PC-3 (cell line): ENCODE measurements around the gene PRRX2. TPM values are rescaled to one million over a fixed set of nuclear protein-coding genes. Genes with fewer than 3 reads are reported as not detected.
A peak's percentile ranks its signal among the peaks of the same experiment; 100 is the strongest.

Experiments
- ATAC-seq: fragments of 200-7000 bp; cut with Tn5 transposase; 2 replicates; pipeline ENCODE4 v1.9.1; 2020; ENCODE audit warnings: mild to moderate bottlenecking, moderate library complexity
- BruUV-seq: library from RNA; stranded (reverse); fragments of 400-500 nt; replicated peaks from 2 replicates; lab custom pipeline; 2021; lab: Mats Ljungman, UMichigan
- CTCF ChIA-PET: fragments of 300-600 bp; sonication (Branson Sonifier 250); formaldehyde crosslinking; loops from one replicate; lab custom pipeline; 2022; ENCODE audit warnings: antibody characterized with exemption; lab: Charles Lee
- POLR2A ChIA-PET: fragments of 300-600 bp; sonication (Branson Sonifier 250); formaldehyde crosslinking; loops from one replicate; lab custom pipeline; 2022; ENCODE audit warnings: antibody characterized with exemption; ENCODE audit not compliant: unreplicated experiment; lab: Charles Lee
- DNase-seq: peaks from one replicate; pipeline ENCODE4 v3.0.0-alpha.2; 2015
- H2AFZ ChIP-seq: fragments of 300-600 bp; sonication (generic); 2 replicates; pipeline ENCODE4 v1.6.0; 2016; ENCODE audit warnings: antibody characterized with exemption, low read length
- H3F3A ChIP-seq: fragments of 300-600 bp; sonication (generic); one replicate; pipeline ENCODE4 v1.6.0; 2017; ENCODE audit warnings: antibody characterized with exemption, low read length, control low read depth, mild to moderate bottlenecking; ENCODE audit not compliant: unreplicated experiment
- H3K27ac ChIP-seq: fragments of 300-600 bp; sonication (generic); 2 replicates; pipeline ENCODE4 v1.5.1; 2016; ENCODE audit warnings: mild to moderate bottlenecking, low read length
- H3K27me3 ChIP-seq: fragments of 300-600 bp; sonication (generic); 2 replicates; pipeline ENCODE4 v1.6.1; 2016; ENCODE audit warnings: low read length, mixed read lengths
- H3K36me3 ChIP-seq: fragments of 300-600 bp; sonication (generic); 2 replicates; pipeline ENCODE4 v1.6.1; 2016; ENCODE audit warnings: low read depth, mixed run types, low read length, mixed read lengths
- H3K4me1 ChIP-seq: fragments of 300-600 bp; sonication (generic); 2 replicates; pipeline ENCODE4 v1.5.1; 2016; ENCODE audit warnings: low read length; ENCODE audit not compliant: insufficient read depth
- H3K4me2 ChIP-seq: fragments of 300-600 bp; sonication (generic); 2 replicates; pipeline ENCODE4 v1.6.0; 2016; ENCODE audit warnings: low read length
- H3K4me3 ChIP-seq: fragments of 300-600 bp; sonication (generic); 2 replicates; pipeline ENCODE4 v1.5.1; 2016; ENCODE audit warnings: mild to moderate bottlenecking, low read length, mixed read lengths
- H3K79me2 ChIP-seq: fragments of 300-600 bp; sonication (generic); 2 replicates; pipeline ENCODE4 v1.6.1; 2017; ENCODE audit warnings: low read length, mixed read lengths
- H3K9ac ChIP-seq: fragments of 300-600 bp; sonication (generic); 2 replicates; pipeline ENCODE4 v1.6.0; 2016; ENCODE audit warnings: mild to moderate bottlenecking, low read length
- H3K9me2 ChIP-seq: fragments of 300-600 bp; sonication (generic); replicated peaks from 2 replicates; pipeline ENCODE4 v1.6.1; 2016; ENCODE audit warnings: mixed run types, low read length, mixed read lengths
- H3K9me3 ChIP-seq: fragments of 300-600 bp; sonication (generic); 2 replicates; pipeline ENCODE4 v1.6.1; 2016; ENCODE audit warnings: low read length, mixed read lengths
- H4K20me1 ChIP-seq: fragments of 300-600 bp; sonication (generic); 2 replicates; pipeline ENCODE4 v1.6.1; 2016; ENCODE audit warnings: low read length, mixed read lengths
- EZH2 ChIP-seq: fragments of 300-600 bp; sonication (generic); IDR thresholded peaks from one replicate; pipeline ENCODE4 v1.6.1; 2017; ENCODE audit warnings: antibody characterized with exemption, mild to moderate bottlenecking, low read length; ENCODE audit not compliant: unreplicated experiment
- EZH2phosphoT487 ChIP-seq: fragments of 300-600 bp; sonication (generic); IDR thresholded peaks from 2 replicates; pipeline ENCODE4 v1.6.1; 2018; ENCODE audit warnings: mild to moderate bottlenecking, antibody characterized with exemption, low read length, borderline replicate concordance
- intact Hi-C: fragments of 100-400 bp; cut with micrococcal nuclease; formaldehyde crosslinking; loops from 2 replicates; pipeline ENCODE4 v1.9.0; 2023
- total RNA-seq: library from RNA; depleted of rRNA; stranded (reverse); fragments of >200 nt; gene quantifications from 2 replicates; pipeline ENCODE4 v1.2.3, GENCODE V29; 2014
- TF ChIP-seq, protein P1 (sequence below): fragments of 300-600 bp; sonication (generic); conservative IDR thresholded peaks from 2 replicates; pipeline ENCODE4 v1.5.1; 2017; ENCODE audit warnings: antibody characterized with exemption, low read depth, mild to moderate bottlenecking, low read length

The PRRX2 gene
- total RNA-seq, 1 experiment from 2014 or later, result 0.47 TPM

DNA sequence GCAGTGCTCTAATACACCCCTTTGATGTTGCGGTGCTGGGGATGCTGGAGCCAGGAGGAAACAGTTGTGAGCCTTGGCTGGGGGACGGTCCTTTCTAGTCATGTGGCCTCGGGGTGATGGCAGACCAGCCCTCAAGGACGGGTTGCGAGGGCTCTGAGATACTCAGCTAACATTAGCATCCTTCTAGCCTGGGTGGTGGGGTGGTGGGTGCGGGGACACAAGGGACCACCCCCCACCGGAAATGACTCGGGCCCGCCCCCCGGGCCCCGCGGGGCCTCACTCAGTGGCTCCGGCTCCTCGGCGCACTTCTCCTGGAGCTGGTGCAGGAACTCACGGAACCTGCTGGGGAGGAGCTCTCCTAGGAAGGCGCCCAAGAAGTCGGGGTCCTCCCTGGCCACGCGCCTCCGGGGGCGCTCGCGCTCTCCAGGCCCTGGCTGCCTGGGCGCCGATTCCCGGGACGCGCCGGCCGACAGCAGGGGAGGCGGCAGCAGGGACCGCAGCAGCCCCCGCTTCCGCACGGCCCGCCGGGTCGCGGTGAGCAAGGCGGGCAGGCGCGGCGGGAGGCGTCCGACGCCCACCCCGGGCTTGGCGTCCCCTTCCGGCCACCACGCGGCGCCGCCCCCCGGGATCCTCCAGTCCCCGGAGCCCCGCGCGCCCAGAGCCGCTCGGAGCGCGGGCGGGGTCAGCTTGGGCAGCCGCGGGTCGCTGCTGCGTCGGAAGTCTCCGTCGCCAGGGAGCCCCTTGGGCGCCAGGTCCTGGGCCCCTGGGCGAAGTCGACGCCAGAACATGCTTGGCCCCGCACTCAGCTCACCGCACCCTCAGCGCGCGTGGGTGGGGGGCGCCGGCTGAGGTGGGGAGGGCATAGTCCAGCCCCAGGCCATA, 45.4 kb upstream of the PRRX2 start:
- BruUV-seq, result no TSS peak
- CTCF ChIA-PET, result no interaction called here
- H3K9me2 ChIP-seq, result no peaks in the 10 kb centered on the region
- no peaks in the 10 kb centered on the region for H3F3A ChIP-seq
- intact Hi-C loops, result no loop called here
- H3K27ac ChIP-seq, result no peak overlapping the region
- H3K36me3 ChIP-seq, result no peaks in the 10 kb centered on the region
- H3K4me1 ChIP-seq, result no peaks in the 10 kb centered on the region
- POLR2A ChIA-PET, result no interaction called here
- H3K79me2 ChIP-seq, result no peaks in the 10 kb centered on the region
- peak overlapping the region; percentile 61 for H3K4me3 ChIP-seq
- no peaks in the 10 kb centered on the region for H3K9me3 ChIP-seq
- no peak for DNase-seq
- no peaks in the 10 kb centered on the region for H3K27me3 ChIP-seq
- no peak for TF ChIP-seq EZH2
- TF ChIP-seq, protein P1, sequence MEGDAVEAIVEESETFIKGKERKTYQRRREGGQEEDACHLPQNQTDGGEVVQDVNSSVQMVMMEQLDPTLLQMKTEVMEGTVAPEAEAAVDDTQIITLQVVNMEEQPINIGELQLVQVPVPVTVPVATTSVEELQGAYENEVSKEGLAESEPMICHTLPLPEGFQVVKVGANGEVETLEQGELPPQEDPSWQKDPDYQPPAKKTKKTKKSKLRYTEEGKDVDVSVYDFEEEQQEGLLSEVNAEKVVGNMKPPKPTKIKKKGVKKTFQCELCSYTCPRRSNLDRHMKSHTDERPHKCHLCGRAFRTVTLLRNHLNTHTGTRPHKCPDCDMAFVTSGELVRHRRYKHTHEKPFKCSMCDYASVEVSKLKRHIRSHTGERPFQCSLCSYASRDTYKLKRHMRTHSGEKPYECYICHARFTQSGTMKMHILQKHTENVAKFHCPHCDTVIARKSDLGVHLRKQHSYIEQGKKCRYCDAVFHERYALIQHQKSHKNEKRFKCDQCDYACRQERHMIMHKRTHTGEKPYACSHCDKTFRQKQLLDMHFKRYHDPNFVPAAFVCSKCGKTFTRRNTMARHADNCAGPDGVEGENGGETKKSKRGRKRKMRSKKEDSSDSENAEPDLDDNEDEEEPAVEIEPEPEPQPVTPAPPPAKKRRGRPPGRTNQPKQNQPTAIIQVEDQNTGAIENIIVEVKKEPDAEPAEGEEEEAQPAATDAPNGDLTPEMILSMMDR, result no peak; the same call in 1 of the 2 replicates
- TF ChIP-seq EZH2phosphoT487, result no peak
- H3K9ac ChIP-seq, result no peak overlapping the region
- H3K4me2 ChIP-seq, result peak overlapping the region; percentile 76
- no peaks in the 10 kb centered on the region for H4K20me1 ChIP-seq
- ATAC-seq, result peak; percentile 34
- H2AFZ ChIP-seq, result peak overlapping the region; percentile 65; the same call in 1 of the 2 replicates

DNA sequence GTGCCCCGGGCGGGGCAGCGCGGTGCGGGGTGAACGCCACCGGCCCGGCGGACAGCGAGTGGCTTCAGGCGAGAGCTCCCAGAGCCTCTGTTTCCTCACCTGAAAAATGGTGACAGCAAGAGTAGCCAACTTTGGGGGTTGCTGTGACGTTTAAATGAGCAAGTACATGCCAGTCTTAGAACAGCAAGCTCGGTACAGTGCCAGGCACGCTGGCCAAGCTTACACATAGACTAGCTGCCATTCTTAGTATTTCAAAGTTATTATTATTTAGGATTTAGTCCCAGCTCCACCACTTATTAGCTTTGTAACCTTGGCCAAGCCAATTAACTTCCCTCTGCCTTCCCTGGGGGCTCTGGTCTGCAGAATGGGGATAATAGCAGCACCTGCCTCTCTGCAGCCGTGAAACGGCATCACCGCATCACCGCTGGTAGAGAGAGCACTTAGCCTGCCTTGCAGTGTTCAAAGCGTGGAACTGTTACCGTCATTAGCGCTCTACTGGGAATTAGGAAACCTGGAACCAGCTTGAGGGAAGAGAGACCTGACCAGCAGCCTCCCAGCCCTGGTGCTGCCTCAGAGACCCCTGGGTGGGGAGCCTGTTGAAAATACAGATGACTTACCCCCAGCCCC, 44.7 kb upstream of the PRRX2 start, which contains the start of gene C9orf50:
Gene C9orf50, minus strand, starts transcription at position 433 of the 627 bp plus-strand sequence. CDS start 527 bp downstream, outside the sequence.
- intact Hi-C loops, result no loop called here
- H2AFZ ChIP-seq, result peak within 1 kb of the TSS; percentile 65; the same call in 1 of the 2 replicates

More for the DNA sequence above, 44.7 kb upstream of the PRRX2 start, which contains the start of gene C9orf50:
- peak within 1 kb of the TSS; percentile 61 for H3K4me3 ChIP-seq
- no peak for ATAC-seq
- H3K9me2 ChIP-seq, result no peaks in the 10 kb centered on the region
- H3K27me3 ChIP-seq, result no peaks in the 10 kb centered on the region
- no peak within 1 kb of the TSS for H3K27ac ChIP-seq
- no peaks in the 10 kb centered on the region for H3K9me3 ChIP-seq
- no TSS peak for BruUV-seq
- POLR2A ChIA-PET, result no interaction called here
- H3K79me2 ChIP-seq, result no peaks in the 10 kb centered on the region
- no peak within 1 kb of the TSS for H3K9ac ChIP-seq
- peak within 1 kb of the TSS; percentile 76 for H3K4me2 ChIP-seq
- H3K4me1 ChIP-seq, result no peaks in the 10 kb centered on the region
- no peak for DNase-seq
- H3K36me3 ChIP-seq, result no peaks in the 10 kb centered on the region
- CTCF ChIA-PET, result no interaction called here
- H3F3A ChIP-seq, result no peaks in the 10 kb centered on the region
- no peaks in the 10 kb centered on the region for H4K20me1 ChIP-seq
- TF ChIP-seq EZH2 (no peak), EZH2phosphoT487 (no peak)
- TF ChIP-seq, protein P1, result no peak
